Hepatocyte (in vitro differentiated cells): ENCODE data around the gene ZHX3.

Source experiments
- EZH2 ChIP-seq: fragments of 200-600 bp; sonication (generic); IDR thresholded peaks from 2 replicates; pipeline ENCODE4 v1.6.1; 2016; ENCODE audit warnings: antibody characterized with exemption, mild to moderate bottlenecking, borderline replicate concordance
- EZH2phosphoT487 ChIP-seq: fragments of 200-600 bp; sonication (generic); IDR thresholded peaks from one replicate; pipeline ENCODE4 v1.6.1; 2018; ENCODE audit warnings: antibody characterized with exemption, mild to moderate bottlenecking, low read depth, moderate library complexity; ENCODE audit not compliant: unreplicated experiment, severe bottlenecking
- TF ChIP-seq, protein P1 (sequence below): fragments of 200-600 bp; sonication (generic); IDR thresholded peaks from 2 replicates; pipeline ENCODE4 v1.5.1; 2016; ENCODE audit warnings: antibody characterized with exemption, mild to moderate bottlenecking; ENCODE audit not compliant: poor library complexity

DNA sequence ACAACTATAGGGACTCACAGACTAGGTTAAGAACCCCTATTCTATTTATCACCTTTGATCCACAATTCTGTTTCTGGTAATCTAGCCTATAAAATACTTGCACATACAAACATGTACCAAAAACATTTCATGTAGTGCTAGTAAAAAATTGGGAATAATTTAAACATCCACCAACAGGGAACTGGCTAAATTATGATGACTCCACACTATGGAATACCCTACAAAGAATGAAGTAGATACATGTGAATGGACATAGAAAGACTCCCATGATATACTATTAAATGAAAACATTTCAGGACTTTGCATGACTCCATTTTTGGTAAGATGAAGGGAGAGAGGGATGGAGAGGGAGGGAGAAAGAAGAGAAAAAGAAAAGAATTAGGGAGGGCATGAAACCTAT, 58.2 kb downstream of the ZHX3 start:
- TF ChIP-seq, protein P1, sequence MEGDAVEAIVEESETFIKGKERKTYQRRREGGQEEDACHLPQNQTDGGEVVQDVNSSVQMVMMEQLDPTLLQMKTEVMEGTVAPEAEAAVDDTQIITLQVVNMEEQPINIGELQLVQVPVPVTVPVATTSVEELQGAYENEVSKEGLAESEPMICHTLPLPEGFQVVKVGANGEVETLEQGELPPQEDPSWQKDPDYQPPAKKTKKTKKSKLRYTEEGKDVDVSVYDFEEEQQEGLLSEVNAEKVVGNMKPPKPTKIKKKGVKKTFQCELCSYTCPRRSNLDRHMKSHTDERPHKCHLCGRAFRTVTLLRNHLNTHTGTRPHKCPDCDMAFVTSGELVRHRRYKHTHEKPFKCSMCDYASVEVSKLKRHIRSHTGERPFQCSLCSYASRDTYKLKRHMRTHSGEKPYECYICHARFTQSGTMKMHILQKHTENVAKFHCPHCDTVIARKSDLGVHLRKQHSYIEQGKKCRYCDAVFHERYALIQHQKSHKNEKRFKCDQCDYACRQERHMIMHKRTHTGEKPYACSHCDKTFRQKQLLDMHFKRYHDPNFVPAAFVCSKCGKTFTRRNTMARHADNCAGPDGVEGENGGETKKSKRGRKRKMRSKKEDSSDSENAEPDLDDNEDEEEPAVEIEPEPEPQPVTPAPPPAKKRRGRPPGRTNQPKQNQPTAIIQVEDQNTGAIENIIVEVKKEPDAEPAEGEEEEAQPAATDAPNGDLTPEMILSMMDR: no peak
- TF ChIP-seq EZH2 (no peak), EZH2phosphoT487 (no peak)
